ENCODE data around the gene BDKRB1. TPM values are rescaled to one million over a fixed set of nuclear protein-coding genes. Genes with fewer than 3 reads are reported as not detected.

Gene BDKRB1
- total RNA-seq, 1 experiment from 2014 or later, result 1.4 TPM

DNA sequence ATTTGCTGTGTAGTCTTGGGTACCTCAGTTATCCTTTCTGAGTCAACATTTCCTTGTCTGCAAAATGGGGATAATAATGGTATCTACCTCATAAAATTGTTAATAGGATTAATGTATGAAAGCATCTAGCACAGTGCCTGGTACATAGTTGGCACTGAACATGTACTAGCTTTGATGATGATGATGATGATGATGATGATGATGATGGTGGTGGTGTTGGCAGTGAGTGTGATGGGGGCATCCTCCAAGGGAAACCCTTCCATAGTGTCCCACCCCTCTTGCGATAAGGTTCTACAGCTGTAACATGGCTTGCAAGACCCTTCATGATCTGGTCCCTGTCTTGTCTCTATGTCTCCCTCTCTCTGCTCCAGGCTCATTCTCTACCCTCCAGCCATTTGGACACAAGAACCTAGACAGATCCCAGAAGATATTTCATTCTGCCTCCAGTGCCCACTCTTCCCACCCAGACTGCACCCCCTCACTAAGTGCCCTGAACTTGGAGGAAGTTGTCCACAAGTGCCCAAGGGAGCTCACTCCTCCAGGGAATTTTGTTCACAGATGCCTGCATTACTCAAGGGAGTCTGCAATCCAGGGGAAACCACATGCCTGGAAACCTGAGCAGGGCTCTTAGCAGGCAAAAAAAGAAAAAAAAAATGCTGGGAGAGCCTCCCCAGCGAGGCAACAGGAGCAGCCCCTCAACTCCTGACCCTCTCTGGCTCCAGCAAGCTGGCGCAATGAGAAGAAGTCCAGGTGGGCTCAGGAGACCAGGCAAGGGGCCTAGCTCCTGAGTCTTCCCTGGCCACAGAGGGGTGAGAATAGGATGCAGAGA is 10.1 kb upstream of the BDKRB1 start:
- DNase-seq, result no peak
- Histone ChIP-seq H3K4me3 (ENCODE audit: insufficient read depth, low read depth, low read length) (no peak overlapping the region), H3K36me3 (replicated peaks; ENCODE audit: control insufficient read depth, insufficient read depth, low read length) (no peaks in the 10 kb centered on the region)

DNA sequence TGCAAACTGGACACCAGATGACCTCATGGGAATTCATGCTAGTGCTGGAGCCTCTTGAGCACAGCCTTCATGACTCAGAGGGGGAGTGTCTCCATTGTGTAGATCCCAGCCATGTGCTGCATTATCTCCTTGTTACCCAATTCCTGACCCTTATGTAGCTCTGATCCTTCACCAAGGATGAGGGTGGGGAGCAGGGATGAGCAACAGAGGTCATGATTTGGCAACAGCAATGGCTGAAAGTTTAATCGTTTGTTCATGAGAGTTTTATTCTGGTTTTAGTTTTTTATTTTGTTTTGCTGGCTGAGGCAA is 9.5 kb upstream of the BDKRB1 start:
- no peaks in the 10 kb centered on the region for H3K36me3 ChIP-seq (replicated peaks; ENCODE audit: control insufficient read depth, insufficient read depth, low read length)
- H3K4me3 ChIP-seq (ENCODE audit: insufficient read depth, low read depth, low read length), result no peak overlapping the region
- no peak for DNase-seq
- H3K27me3 ChIP-seq (ENCODE audit: control insufficient read depth, insufficient read depth, low read length), result no peaks in the 10 kb centered on the region

More for the DNA sequence above, 10.1 kb upstream of the BDKRB1 start:
- H3K27me3 ChIP-seq (ENCODE audit: control insufficient read depth, insufficient read depth, low read length), result no peaks in the 10 kb centered on the region

DNA sequence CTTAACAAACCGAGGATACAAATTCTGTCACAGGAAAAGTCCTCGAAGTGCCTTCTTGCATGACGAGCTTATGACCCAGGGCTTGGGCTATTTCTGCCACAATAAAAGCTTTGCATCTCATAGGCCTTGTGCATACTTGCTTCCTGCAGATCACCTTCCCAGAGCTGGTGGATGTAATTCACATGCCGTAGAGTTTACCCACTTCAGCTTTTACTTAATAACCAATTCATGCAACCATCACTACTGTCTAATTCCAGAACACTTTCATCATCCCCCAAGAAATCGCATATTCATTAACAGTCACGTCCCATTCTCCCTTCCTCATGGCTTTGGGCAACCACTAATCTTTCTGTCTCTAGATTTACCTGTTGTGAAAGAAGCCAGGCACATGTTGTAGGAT is 9.0 kb upstream of the BDKRB1 start:
- DNase-seq, result no peak
- no peaks in the 10 kb centered on the region for H3K27me3 ChIP-seq (ENCODE audit: control insufficient read depth, insufficient read depth, low read length)
- no peaks in the 10 kb centered on the region for H3K36me3 ChIP-seq (replicated peaks; ENCODE audit: control insufficient read depth, insufficient read depth, low read length)
- no peak overlapping the region for H3K4me3 ChIP-seq (ENCODE audit: insufficient read depth, low read depth, low read length)

DNA sequence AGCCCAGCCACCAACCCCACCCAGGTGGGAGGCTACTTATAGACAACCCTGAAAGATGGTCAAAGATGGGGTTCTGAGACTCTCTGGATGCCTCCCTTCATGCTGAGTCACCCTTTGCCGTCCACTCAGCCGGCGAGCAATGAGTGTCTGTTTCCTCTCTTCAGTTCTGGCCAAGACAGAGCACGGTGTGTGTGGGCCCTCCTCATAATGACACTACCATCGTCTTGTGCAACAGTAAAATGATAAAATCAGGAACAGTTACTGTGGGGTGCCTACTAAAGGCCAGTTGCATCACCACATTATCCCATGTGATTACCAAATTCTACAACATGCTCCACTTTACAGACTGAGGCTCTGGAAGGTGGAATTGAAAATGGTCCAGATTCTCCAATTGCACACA is 7.0 kb upstream of the BDKRB1 start:
- no peak for DNase-seq
- no peak overlapping the region for H3K4me3 ChIP-seq (ENCODE audit: insufficient read depth, low read depth, low read length)
- H3K36me3 ChIP-seq (replicated peaks; ENCODE audit: control insufficient read depth, insufficient read depth, low read length), result no peaks in the 10 kb centered on the region
- H3K27me3 ChIP-seq (ENCODE audit: control insufficient read depth, insufficient read depth, low read length), result no peaks in the 10 kb centered on the region

DNA sequence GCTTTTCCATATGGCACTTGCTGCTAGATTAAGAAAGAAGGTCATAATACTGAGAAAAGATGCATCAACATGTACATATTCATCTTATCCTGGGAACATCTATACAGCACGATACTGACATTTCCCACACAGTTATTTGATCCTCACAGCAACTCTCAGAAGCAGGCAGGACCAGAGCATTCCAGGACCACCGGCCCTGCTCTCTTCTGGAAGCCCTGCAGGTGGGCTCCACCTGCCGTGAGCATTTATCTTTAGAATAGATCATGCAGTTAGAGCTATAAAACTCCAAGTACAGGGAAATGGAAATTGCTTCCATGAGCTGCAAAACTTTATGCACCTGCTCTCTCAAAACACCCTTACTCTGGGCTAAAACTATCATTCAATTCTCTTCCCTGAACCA is 5.5 kb upstream of the BDKRB1 start:
- DNase-seq, result no peak
- Histone ChIP-seq H3K36me3 (replicated peaks; ENCODE audit: control insufficient read depth, insufficient read depth, low read length) (no peaks in the 10 kb centered on the region), H3K27me3 (ENCODE audit: control insufficient read depth, insufficient read depth, low read length) (no peaks in the 10 kb centered on the region)

DNA sequence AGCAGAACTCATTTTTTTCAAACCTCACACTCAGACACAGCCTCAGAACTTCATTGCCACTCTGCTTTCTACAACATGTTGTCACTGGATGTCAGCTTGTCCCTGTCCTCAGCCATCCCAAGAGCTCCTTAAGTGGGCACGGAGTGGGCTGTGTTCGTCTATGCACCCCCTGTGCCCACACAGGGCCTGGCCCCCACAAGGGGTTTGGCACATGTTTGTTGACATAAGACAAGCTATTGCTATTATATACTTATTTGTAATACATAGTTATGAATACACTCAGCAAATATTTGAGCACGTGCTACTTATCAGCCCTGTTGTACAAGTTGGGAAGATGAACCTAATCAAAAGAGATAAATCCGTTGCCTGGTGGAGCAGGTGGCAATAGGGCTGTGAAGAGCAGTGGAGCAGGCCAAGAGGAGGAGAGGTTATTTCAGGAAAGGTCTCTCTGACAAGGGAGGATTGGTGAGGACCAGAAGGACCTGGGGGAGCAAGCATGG is 4.3 kb upstream of the BDKRB1 start:
- H3K4me3 ChIP-seq (ENCODE audit: insufficient read depth, low read depth, low read length), result no peak overlapping the region
- no peaks in the 10 kb centered on the region for H3K36me3 ChIP-seq (replicated peaks; ENCODE audit: control insufficient read depth, insufficient read depth, low read length)
- no peak for DNase-seq

More for the DNA sequence above, 5.5 kb upstream of the BDKRB1 start:
- no peak overlapping the region for H3K4me3 ChIP-seq (ENCODE audit: insufficient read depth, low read depth, low read length)

DNA sequence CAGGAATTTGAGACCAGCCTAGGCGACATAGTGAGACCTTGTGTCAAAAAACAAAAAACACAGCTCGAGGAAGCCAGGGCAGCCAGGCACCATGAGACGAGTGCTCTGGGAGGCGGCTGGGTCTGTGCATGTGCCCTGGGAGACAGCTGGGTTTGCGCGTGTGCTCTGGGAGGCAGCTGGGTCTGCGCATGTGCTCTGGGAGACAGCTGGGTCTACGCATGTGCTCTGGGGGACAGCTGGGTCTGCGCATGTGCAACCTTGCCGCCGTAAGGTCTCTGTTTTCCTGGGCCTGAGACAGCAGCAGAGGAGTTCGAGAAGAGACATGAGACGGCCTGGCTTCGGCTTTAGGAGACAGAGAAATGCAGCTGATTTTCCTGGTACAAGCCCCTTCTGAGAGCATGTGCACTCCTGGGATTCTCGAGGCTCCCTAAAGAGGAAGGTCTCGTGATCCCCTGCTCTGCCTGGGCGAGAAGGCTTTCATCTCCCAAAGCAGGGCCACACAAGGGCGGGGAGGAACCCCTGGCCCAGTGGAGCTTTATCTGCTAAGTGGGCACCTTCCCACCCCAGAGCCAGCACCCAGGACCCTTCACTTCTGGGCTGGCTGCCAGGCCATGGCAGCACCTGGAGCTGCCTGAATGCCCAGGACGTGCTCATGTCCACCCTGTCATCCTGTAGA is 3.5 kb upstream of the BDKRB1 start:
- no peak overlapping the region for H3K4me3 ChIP-seq (ENCODE audit: insufficient read depth, low read depth, low read length)
- H3K27me3 ChIP-seq (ENCODE audit: control insufficient read depth, insufficient read depth, low read length), result no peaks in the 10 kb centered on the region
- no peaks in the 10 kb centered on the region for H3K36me3 ChIP-seq (replicated peaks; ENCODE audit: control insufficient read depth, insufficient read depth, low read length)
- no peak for DNase-seq

More for the DNA sequence above, 4.3 kb upstream of the BDKRB1 start:
- no peaks in the 10 kb centered on the region for H3K27me3 ChIP-seq (ENCODE audit: control insufficient read depth, insufficient read depth, low read length)

DNA sequence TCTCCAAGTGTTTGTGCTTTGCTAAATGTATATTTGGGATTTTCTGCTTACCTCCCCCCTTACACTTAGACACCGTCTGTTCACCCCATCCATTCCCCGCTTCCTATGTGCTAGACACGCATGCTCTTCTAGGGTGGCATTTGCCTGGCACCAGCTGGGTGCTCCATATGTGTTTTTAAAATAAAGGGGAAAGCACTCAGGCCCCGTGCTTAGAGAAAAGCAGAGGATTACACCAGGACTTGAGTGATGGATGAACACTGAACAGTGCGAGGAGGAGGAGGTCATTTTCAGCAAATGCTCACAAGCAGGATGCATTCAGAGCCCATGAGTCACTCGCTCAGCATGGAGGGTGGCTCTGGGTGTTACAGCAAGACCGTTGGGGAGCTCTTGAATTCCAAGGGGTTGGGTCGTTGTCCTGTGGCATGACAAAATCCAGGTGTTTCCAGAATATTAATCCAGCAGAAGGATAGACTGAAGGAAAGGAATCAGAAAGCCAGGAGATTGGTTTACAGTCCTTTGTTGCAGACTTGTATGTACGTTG is 2.9 kb upstream of the BDKRB1 start:
- Histone ChIP-seq H3K4me3 (ENCODE audit: insufficient read depth, low read depth, low read length) (no peak overlapping the region), H3K36me3 (replicated peaks; ENCODE audit: control insufficient read depth, insufficient read depth, low read length) (no peaks in the 10 kb centered on the region), H3K27me3 (ENCODE audit: control insufficient read depth, insufficient read depth, low read length) (no peaks in the 10 kb centered on the region)
- no peak for DNase-seq

DNA sequence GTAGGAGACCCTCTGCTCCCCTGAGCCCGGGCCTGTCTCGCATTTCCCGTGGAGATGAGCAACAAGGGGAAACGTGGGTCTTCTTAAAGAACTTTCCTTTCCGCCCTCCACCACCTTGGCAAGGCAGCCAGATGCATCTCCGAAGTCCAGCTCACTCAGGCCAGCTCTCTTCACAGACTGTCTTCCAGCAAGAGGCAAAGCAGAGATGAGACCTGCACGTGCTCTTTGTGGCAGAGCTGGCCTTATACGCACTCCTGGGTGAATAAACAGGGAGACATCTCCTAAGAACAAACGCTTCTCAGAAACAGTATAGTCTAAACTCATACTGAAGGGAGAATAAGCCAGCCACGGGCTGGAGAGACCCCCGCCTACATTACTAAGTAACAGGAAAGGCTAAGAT is 1.3 kb upstream of the BDKRB1 start:
- no peaks in the 10 kb centered on the region for H3K27me3 ChIP-seq (ENCODE audit: control insufficient read depth, insufficient read depth, low read length)
- H3K4me3 ChIP-seq (ENCODE audit: insufficient read depth, low read depth, low read length), result no peak overlapping the region
- no peak for DNase-seq
- H3K36me3 ChIP-seq (replicated peaks; ENCODE audit: control insufficient read depth, insufficient read depth, low read length), result no peaks in the 10 kb centered on the region

DNA sequence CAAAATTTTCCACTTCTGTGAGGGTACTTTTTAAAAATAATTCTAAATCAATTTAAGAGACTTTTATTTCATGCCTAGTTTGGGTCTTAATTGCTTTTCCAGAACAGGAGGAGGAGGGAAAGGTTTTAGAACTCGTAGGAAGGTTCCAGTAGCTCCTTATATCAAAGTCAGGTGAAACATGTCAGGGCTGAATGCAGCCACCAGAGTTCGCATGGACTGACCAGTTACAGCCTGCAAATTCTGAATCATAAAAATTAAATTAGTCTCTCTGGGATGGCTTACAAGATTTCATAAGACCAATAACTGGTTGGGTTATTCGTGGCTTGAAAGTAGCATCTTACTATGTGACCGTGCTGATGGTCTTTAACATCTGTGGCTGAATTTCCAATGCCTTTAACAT is 397 bp downstream of the BDKRB1 start:
- Histone ChIP-seq H3K36me3 (replicated peaks; ENCODE audit: control insufficient read depth, insufficient read depth, low read length) (no peaks in the 10 kb centered on the region), H3K4me3 (ENCODE audit: insufficient read depth, low read depth, low read length) (no peak overlapping the region), H3K27me3 (ENCODE audit: control insufficient read depth, insufficient read depth, low read length) (no peaks in the 10 kb centered on the region)
- no peak for DNase-seq

DNA sequence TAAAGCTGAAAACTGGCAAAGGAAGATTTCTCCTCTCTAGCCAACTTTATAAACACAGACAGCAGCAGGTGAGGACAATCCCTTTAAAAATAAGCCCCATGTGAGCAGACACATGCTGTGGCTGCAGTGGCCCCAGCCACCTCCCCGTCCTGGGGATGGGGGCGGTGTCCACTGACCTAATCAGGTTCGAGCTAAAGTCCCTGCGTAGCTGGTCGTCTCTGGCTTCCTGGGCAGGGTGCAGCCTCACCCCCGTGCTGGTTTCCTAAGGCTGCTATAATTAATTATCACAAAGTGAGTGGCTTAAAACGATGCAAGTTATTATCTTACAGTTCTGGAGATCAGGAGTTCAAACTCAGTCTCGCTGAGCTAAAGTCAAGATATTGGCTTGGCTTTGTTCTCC is 1.0 kb downstream of the BDKRB1 start:
- H3K36me3 ChIP-seq (replicated peaks; ENCODE audit: control insufficient read depth, insufficient read depth, low read length), result no peaks in the 10 kb centered on the region
- DNase-seq, result no peak
- H3K27me3 ChIP-seq (ENCODE audit: control insufficient read depth, insufficient read depth, low read length), result no peaks in the 10 kb centered on the region
- H3K4me3 ChIP-seq (ENCODE audit: insufficient read depth, low read depth, low read length), result no peak overlapping the region

DNA sequence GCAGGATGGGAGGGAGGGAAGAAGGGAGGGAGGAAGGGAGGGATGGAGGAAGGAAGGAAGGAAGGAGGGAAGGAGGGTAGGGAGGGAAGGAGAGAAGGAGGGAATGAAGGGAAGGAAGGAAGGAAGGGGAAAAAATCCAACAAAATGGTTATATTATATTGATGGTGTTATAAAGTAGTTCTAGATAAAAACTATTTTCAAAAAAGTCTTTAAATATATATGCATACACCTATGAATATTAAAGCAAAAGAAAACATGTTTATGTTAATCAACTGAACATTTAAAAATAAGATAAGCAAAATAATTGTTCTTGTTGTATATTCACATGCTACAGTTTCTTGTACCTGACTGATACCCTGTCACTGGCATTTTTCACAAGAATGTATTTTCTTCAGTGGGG is 1.9 kb downstream of the BDKRB1 start:
- no peaks in the 10 kb centered on the region for H3K36me3 ChIP-seq (replicated peaks; ENCODE audit: control insufficient read depth, insufficient read depth, low read length)
- H3K4me3 ChIP-seq (ENCODE audit: insufficient read depth, low read depth, low read length), result no peak overlapping the region
- H3K27me3 ChIP-seq (ENCODE audit: control insufficient read depth, insufficient read depth, low read length), result no peaks in the 10 kb centered on the region
- no peak for DNase-seq

DNA sequence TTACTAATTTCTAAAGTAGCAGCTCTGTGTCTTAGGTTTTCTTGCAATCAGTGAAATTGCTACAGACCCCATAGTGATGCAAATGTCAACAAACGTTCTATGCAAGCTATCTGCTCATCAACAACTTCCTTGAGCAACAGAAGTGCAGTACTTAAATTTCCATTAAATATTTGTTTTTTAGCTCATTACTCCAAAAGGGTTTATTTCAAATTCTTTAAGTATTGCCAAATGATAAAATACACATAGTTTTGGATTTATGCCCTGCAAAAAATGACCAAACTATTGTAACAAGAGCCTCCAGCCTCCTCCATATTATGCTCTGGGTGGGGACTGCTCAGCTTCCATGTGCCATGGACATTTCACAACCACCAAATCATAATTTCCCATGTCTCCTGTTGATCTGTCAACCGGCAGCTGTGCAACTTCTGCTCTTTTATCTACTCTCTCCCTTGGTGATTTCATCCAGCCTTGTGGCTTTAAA is 4.4 kb downstream of the BDKRB1 start:
- Histone ChIP-seq H3K36me3 (replicated peaks; ENCODE audit: control insufficient read depth, insufficient read depth, low read length) (no peaks in the 10 kb centered on the region), H3K4me3 (ENCODE audit: insufficient read depth, low read depth, low read length) (no peak overlapping the region), H3K27me3 (ENCODE audit: control insufficient read depth, insufficient read depth, low read length) (no peaks in the 10 kb centered on the region)
- no peak for DNase-seq

DNA sequence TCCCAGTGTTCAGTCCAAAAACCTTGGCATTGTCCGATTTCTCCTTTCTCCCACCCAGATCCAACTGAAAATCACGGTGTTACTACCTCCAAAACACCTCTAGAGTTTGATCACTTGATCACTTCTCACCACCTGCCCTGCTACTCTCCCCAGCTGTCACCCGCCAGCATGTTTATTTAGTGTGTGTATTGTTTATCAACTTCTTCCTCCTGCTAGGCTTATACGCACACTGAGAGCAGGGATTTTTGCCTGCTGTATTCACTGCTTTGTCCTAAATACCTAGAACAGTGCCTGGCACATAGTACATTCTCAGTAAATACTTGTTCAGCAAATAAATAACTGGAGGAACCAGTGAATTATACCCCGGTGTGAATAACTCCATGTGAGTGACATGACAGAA is 5.0 kb downstream of the BDKRB1 start:
- Histone ChIP-seq H3K36me3 (replicated peaks; ENCODE audit: control insufficient read depth, insufficient read depth, low read length) (no peaks in the 10 kb centered on the region), H3K27me3 (ENCODE audit: control insufficient read depth, insufficient read depth, low read length) (no peaks in the 10 kb centered on the region), H3K4me3 (ENCODE audit: insufficient read depth, low read depth, low read length) (no peak overlapping the region)
- no peak for DNase-seq
